Stimulated activated CD4-positive, alpha-beta T cell treated with anti-CD3 and anti-CD28 coated beads, TNF-alpha, amount 100 ng/mL, for 1 hour (primary cell): ENCODE data around the gene RFX7.
"Not testable (repeated sequence)": the region's sequence is repeated elsewhere in the genome, so short reads cannot be mapped to it uniquely, and the experiment has no call there.

ENCODE experiments used
- DNase-seq, 3 donors: peaks; one replicate each; pipeline ENCODE4 v3.0.0-alpha.2; 2020; ENCODE audit warnings: low read depth in 3 of 3, low spot score in 1 of 3

Gene RFX7

DNA sequence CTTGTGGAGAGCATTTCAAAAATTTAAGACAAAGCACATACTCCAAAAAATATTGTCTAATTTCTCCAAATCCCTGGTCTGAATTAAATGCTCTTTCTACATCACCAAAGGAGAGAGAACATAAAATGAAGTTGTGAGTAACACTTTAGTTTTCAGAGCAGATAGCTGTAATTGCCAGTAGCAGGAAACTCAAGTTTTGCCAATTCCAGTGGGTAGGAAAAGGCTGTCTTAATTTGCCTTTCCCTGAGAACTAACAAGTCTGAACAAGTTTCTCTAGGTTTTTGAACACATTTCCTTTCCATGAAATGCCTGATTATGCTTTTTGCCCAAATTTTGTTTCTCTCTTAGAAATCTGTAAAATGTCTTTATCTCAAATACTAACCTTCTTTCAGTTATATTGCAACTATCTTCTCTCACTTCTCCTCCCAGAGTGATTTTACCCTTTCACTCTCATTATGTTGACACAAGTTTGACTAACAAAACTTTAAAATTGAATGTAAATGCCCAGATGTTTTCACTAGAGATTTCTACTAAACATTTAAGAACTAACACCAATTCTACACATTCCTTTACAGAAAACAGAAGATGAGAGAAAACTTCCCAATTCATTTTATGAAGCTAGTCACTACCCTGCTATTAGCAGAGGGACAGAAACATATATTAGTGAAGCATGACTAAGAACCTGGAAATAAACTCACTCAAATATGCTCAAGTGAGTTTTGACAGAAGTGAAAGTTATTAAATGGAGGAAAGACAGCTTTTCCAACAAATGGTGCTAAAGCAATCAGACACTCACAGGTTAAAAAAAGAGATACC lies 38.4 kb downstream of the RFX7 start:
- no peak for DNase-seq

- not testable (repeated sequence) for DNase-seq
These were observed 40.3 kb downstream of the RFX7 start for GRCh38 chr15:56203312-56203922.

DNA sequence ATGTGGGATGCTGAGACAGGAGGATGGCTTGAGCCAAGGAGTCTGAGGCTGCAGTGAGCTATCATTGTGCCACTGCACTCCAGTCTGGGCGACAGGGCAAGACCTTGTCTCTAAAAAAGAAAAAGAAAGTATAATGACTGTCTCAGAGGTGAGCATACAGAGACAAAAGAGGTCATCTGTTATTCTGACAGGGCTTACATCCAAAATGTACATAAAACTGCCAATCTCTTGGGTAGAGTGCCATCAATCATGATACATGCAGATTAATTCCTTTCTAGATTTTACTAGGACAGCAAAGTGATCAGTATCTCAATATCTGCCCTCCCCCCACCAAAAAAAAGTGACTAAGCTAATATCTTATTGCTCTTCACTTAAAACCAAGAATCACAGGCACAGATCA lies 41.0 kb downstream of the RFX7 start:
- no peak for DNase-seq

DNA sequence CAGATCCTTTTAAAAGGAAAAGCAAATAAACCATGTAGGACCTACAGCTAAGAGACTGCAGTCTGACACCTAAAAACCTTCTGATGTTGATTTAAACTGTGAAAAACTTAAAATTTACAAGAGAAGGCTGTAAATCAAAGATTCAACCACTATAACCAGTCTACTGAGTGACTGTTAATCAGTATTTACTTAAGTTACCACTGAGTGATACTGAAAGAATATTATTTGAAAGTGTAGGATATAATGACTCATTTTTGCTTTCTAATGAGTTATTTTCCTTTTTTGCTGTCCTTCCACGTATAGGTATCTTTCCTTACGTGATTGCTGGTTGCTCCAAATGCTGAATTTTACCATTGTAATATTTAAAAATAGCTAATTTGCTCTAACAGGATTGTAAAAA lies 44.6 kb downstream of the RFX7 start:
- no peak for DNase-seq

DNA sequence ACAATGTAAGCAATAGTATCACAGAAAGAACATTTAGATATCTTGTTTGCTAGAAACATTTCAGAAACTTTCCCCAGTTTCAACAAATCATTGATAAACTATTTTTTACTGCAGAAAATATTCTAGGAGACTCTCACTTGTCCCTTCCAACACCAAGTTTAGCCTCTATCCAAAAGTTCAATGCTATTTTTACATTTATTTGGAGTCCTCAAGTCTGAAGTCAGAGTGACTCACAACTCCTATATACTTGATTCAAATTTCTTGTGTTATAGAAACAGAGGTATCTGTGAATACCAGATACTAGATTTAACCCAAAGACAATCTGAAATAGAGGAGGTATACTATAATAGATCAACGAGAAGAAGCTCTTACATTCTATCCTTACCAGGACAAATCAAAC lies 49.6 kb downstream of the RFX7 start:
- DNase-seq = no peak

DNA sequence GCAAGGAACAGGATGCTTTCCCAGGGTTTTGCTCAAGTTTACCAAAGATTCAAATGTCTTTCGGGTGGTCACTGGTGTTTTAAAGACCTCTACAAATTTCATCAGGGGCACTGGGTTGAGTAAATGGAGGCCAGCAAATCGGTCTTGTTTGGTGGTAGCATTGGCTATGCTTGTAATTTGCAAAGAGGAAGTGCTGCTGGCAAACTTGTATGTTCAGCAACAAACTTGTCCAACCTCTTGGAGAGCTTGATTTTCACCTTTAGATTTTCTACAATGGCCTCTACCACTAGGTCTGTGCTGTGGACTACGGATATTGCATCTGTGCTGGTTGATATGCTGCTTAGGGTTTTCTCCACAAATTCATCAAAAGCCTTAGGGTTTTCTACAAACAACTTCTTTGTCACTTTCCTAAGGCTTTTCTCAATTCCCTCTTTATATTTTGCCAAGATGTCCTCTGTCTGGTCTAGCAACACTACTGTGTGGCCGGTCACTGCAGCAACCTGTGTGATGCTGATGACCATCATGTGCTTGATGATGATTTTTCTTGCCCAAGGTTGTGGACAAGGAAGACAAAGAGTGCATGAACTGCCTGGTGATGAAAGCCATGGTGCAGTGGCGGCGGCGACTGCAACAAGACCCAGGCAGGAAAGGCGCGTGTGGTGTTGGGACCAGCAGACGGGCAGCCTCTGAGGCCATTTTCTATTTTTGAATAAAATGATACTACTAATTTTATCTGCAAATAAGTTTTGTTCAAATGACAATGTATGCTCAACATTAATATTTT lies 50.8 kb downstream of the RFX7 start:
- DNase-seq = no peak

GRCh38 chr15:56187665-56188064 lies 56.0 kb downstream of the RFX7 start:
- no peak for DNase-seq

- DNase-seq = no peak
These were observed 57.7 kb downstream of the RFX7 start for GRCh38 chr15:56185980-56186379.

DNA sequence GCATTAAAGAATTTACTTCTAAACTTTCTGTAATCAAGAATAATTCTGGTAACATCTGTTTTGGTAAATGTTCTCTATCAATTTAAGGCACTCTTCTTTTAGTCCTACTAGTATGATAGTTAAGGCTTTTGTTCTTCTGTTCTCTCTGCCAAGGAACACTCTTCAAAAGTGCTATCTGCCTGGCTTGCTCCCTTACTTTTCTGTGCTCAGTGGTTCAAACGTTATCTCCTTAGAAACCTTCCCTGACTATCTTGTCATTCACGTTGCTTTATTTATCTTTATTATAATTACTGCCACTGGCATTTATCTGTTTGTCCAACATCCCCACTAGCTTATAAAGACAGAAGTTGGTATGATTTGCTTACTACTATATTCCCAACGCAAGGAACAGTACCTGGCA lies 59.2 kb downstream of the RFX7 start:
- no peak for DNase-seq

- no peak for DNase-seq
These were observed 62.8 kb downstream of the RFX7 start for GRCh38 chr15:56180851-56181250.

- no peak for DNase-seq
These were observed 66.7 kb downstream of the RFX7 start for GRCh38 chr15:56176996-56177395.

GRCh38 chr15:56175788-56176187 lies 67.9 kb downstream of the RFX7 start:
- no peak for DNase-seq

GRCh38 chr15:56174649-56175048 lies 69.0 kb downstream of the RFX7 start:
- DNase-seq = no peak

- no peak for DNase-seq
These were observed 75.3 kb downstream of the RFX7 start for GRCh38 chr15:56168394-56168793.

- no peak for DNase-seq
These were observed 78.4 kb downstream of the RFX7 start for GRCh38 chr15:56165234-56165633.

- DNase-seq = no peak
These were observed 82.7 kb downstream of the RFX7 start for GRCh38 chr15:56160966-56161365.

GRCh38 chr15:56156877-56157276 lies 86.8 kb downstream of the RFX7 start:
- no peak for DNase-seq

DNA sequence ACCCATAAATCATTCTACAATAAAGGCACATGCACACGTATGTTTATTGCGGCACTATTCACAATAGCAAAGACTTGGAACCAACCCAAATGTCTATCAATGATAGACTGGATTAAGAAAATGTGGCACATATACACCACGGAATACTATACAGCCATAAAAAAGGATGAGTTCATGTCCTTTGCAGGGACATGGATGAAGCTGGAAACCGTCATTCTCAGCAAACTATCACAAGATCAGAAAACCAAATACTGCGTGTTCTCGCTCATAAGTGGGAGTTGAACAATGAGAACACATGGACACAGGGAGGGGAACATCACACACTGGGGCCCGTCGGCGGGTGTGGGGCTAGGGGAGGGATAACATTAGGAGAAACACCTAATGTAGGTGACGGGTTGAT lies 88.4 kb downstream of the RFX7 start:
- DNase-seq = not testable (repeated sequence)

GRCh38 chr15:56154768-56155167 lies 88.9 kb downstream of the RFX7 start:
- not testable (repeated sequence) for DNase-seq

- DNase-seq = no peak
These were observed 93.5 kb downstream of the RFX7 start for GRCh38 chr15:56150204-56150603.

DNA sequence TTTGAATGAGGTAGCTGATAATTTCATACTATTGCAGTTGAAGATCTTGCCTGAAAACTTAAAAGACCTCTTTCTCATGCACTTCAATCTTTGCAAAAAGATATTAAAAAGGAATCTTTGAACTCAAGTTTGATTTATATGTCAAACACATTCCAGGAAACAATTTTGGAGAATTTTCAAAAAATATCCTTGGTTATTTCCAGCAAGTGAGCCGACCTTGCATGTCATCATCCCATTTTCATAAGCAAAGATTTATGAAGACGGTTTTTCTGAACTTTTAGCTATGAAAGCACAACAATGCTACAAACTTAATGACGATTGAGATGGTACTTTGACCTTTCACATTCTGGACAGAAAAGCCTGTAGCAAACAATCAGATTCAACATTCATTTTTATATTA lies 95.6 kb downstream of the RFX7 start:
- no peak for DNase-seq

DNA sequence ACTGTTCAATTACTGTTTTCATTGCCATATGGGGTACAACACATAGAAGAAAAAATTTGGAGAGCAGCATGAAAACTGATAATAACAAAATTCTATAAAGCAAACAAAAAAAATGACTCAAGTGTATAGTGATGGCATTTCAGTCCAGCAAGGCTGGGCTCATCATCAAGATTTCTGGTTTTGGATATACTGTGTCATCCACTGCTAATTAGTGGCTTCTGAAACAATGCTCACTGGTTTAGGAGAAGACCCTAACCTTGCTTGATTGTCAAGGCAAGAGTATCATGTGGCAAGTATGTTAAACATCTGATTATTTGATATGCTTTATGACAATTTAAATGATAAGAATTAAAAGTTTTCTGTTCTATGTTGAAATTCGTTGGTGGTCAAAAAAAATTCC lies 96.9 kb downstream of the RFX7 start:
- no peak for DNase-seq
